HCT116 (cell line): ENCODE data around the gene ESRRB. TPM values are rescaled to one million over a fixed set of nuclear protein-coding genes. Genes with fewer than 3 reads are reported as not detected.

ENCODE experiments used
- ATAC-seq: fragments of 200-7000 bp; cut with Tn5 transposase; 2 replicates; pipeline ENCODE4 v1.9.1; 2020; ENCODE audit warnings: mild to moderate bottlenecking, moderate library complexity
- BruUV-seq: library from RNA; stranded (reverse); fragments of 400-500 nt; replicated peaks from 2 replicates; lab custom pipeline; 2021; lab: Mats Ljungman, UMichigan
- CTCF ChIA-PET: fragments of 300-600 bp; sonication (Branson Sonifier 250); formaldehyde crosslinking; loops from one replicate; lab custom pipeline; 2021; ENCODE audit warnings: antibody characterized with exemption; lab: Charles Lee
- POLR2A ChIA-PET: fragments of 300-600, 350-600 bp; sonication (Branson Sonifier 250); formaldehyde crosslinking; loops from one replicate; lab custom pipeline; 2021; ENCODE audit warnings: antibody characterized with exemption; lab: Charles Lee
- RAD21 ChIA-PET, 2 experiments: fragments of 300-600 bp; sonication (Branson Sonifier 250); formaldehyde crosslinking; loops; one replicate each; lab custom pipeline; 2023; ENCODE audit warnings: low total read pairs in 2 of 2; ENCODE audit not compliant: uncharacterized antibody in 2 of 2, unreplicated experiment in 2 of 2, low non-redundant PET in 1 of 2; lab: Charles Lee
- DNase-seq: peaks from one replicate; pipeline ENCODE4 v3.0.0-alpha.2; 2010; ENCODE audit warnings: low read depth, low spot score
- H2AFZ ChIP-seq: fragments of 200-600 bp; shearing (Covaris generic), sonication (generic); 2 replicates; pipeline ENCODE4 v1.6.1; 2017; ENCODE audit warnings: low read depth, mixed run types, mixed read lengths, antibody characterized with exemption, low read length; ENCODE audit not compliant: poor library complexity, severe bottlenecking
- H3K27ac ChIP-seq: 2 replicates; pipeline ENCODE4 v1.5.1; 2012; ENCODE audit warnings: low read depth, low read length
- H3K27me3 ChIP-seq: fragments of 200-600 bp; sonication (generic); 2 replicates; pipeline ENCODE4 v1.6.1; 2016; ENCODE audit warnings: mixed run types, low read length, mixed read lengths; ENCODE audit not compliant: insufficient read depth
- H3K36me3 ChIP-seq, 2 experiments: fragments of 200-500 bp in 1 of 2; fragments of 200-600 bp in 1 of 2; sonication (Bioruptor generic) in 1 of 2; sonication (generic) in 1 of 2; 2 replicates each; pipeline versions ENCODE4 v1.5.1 to v1.6.1; 2014 to 2016; ENCODE audit warnings: low read length in 2 of 2, inconsistent platforms in 1 of 2, mixed read lengths in 1 of 2, mixed run types in 1 of 2; ENCODE audit not compliant: insufficient read depth in 2 of 2, control insufficient read depth in 1 of 2
- H3K4me1 ChIP-seq, 2 experiments: fragments of 200-600 bp in 1 of 2; sonication (generic) in 1 of 2; 2 replicates each; pipeline versions ENCODE4 v1.5.1 to v1.6.1; 2012 to 2017; ENCODE audit warnings: low read length in 2 of 2, inconsistent platforms in 1 of 2, mild to moderate bottlenecking in 1 of 2, mixed read lengths in 1 of 2, mixed run types in 1 of 2, moderate library complexity in 1 of 2; ENCODE audit not compliant: insufficient read depth in 2 of 2, control insufficient read depth in 1 of 2
- H3K4me2 ChIP-seq: fragments of 200-600 bp; sonication (generic); 2 replicates; pipeline ENCODE4 v1.6.1; 2017; ENCODE audit warnings: mixed run types, low read length, mixed read lengths
- H3K4me3 ChIP-seq, 2 experiments: fragments of 200-600 bp in 1 of 2; sonication (generic) in 1 of 2; replicated peaks in 1 of 2; 2 replicates each; pipeline ENCODE4 v1.5.1; 2011 to 2016; ENCODE audit warnings: low read length in 2 of 2, control low read depth in 1 of 2, low read depth in 1 of 2, mild to moderate bottlenecking in 1 of 2, mixed read lengths in 1 of 2, mixed run types in 1 of 2
- H3K79me2 ChIP-seq: fragments of 200-600 bp; sonication (generic); 2 replicates; pipeline ENCODE4 v1.6.1; 2017; ENCODE audit warnings: mild to moderate bottlenecking, mixed run types, low read length, moderate library complexity, mixed read lengths; ENCODE audit not compliant: insufficient read depth
- H3K9ac ChIP-seq: fragments of 200-600 bp; sonication (generic); 2 replicates; pipeline ENCODE4 v1.6.1; 2016; ENCODE audit warnings: low read length, mixed read lengths
- H3K9me2 ChIP-seq: fragments of 200-600 bp; sonication (generic), shearing (Covaris generic); 2 replicates; pipeline ENCODE4 v1.6.1; 2017; ENCODE audit warnings: mixed run types, mild to moderate bottlenecking, moderate library complexity; ENCODE audit not compliant: insufficient read depth
- H3K9me3 ChIP-seq, 2 experiments: fragments of 200-500 bp in 1 of 2; fragments of 200-600 bp in 1 of 2; sonication (Bioruptor generic) in 1 of 2; sonication (generic) in 1 of 2; 2 replicates each; pipeline ENCODE4 v1.6.1; 2014 to 2017; ENCODE audit warnings: low read length in 2 of 2, mixed read lengths in 2 of 2, inconsistent platforms in 1 of 2, low read depth in 1 of 2, mild to moderate bottlenecking in 1 of 2, mixed run types in 1 of 2, moderate library complexity in 1 of 2; ENCODE audit not compliant: control insufficient read depth in 1 of 2, insufficient read depth in 1 of 2
- H4K20me1 ChIP-seq: fragments of 200-600 bp; sonication (generic), shearing (Covaris generic); 2 replicates; pipeline ENCODE4 v1.6.1; 2017; ENCODE audit warnings: mixed run types, mild to moderate bottlenecking, moderate library complexity; ENCODE audit not compliant: insufficient read depth
- CEBPB ChIP-seq: IDR thresholded peaks from 2 replicates; pipeline ENCODE4 v1.6.1; 2012; ENCODE audit warnings: low read depth
- EGR1 ChIP-seq: IDR thresholded peaks from 2 replicates; pipeline ENCODE4 v1.6.1; 2012; ENCODE audit warnings: low read depth
- EZH2phosphoT487 ChIP-seq: fragments of 200-600 bp; IDR thresholded peaks from 2 replicates; pipeline ENCODE4 v1.6.1; 2018; ENCODE audit warnings: antibody characterized with exemption, borderline replicate concordance
- FOSL1 ChIP-seq: IDR thresholded peaks from 2 replicates; pipeline ENCODE4 v1.6.1; 2012; ENCODE audit warnings: low read depth
- JUND ChIP-seq: IDR thresholded peaks from 2 replicates; pipeline ENCODE4 v1.6.1; 2012
- POLR2A ChIP-seq: IDR thresholded peaks from 2 replicates; pipeline ENCODE4 v1.7.0; 2011; ENCODE audit warnings: borderline replicate concordance; ENCODE audit not compliant: insufficient read depth, insufficient read length; ENCODE audit errors: extremely low read depth
- SIN3A ChIP-seq: IDR thresholded peaks from 2 replicates; pipeline ENCODE4 v1.6.1; 2012; ENCODE audit warnings: low read depth
- SP1 ChIP-seq: IDR thresholded peaks from 2 replicates; pipeline ENCODE4 v1.6.1; 2012; ENCODE audit warnings: low read depth
- SRF ChIP-seq: IDR thresholded peaks from 2 replicates; pipeline ENCODE4 v1.6.1; 2012; ENCODE audit warnings: low read depth
- intact Hi-C: fragments of 100-400 bp; cut with micrococcal nuclease; formaldehyde crosslinking; loops from 2 replicates; pipeline ENCODE4 v1.10.0; 2022
- total RNA-seq: library from RNA; stranded (reverse); gene quantifications from one replicate; pipeline ENCODE4 v1.2.1, GENCODE V29; 2021; ENCODE audit not compliant: unreplicated experiment
- TF ChIP-seq, protein P1 (sequence below): IDR thresholded peaks from 2 replicates; pipeline ENCODE4 v1.6.1; 2012
- TF ChIP-seq, protein P2 (sequence below): IDR thresholded peaks from 2 replicates; pipeline ENCODE4 v1.6.1; 2012; ENCODE audit warnings: low read depth

The ESRRB gene
- total RNA-seq, 1 experiment from 2014 or later: 1.9 TPM

DNA sequence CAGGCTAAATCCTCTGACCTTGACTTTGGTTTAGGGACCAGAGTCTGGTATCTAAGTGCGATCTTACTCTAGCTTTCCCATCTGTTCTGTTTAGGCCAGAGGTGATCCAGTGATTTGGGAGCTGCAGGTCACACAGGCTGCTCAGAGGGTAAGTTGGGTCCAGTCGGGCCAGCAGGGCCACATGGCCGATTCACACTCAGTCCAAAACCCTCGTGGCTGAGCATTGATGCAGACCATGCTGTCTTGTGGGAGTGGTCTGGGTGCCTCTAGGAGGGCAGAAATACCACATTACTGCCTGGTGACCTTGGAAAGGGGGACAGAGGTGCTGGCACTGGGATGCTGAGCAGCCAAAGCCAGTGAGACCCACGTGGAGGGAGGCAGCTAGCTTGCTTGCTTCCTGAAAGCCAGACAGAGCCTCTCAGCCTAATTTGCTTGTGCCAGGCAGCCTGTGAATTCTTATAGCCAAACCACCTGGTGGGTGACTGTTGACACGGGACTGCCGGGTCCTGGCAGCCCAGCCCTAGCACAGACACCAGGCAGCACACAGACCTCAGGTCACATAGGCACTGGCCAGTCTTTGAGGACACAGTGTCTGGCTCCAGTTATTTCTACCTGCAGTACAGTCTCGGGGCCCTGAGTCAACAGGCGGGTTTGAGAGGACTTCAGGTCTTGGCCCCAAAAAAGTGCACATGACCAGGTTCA, 31.7 kb downstream of the ESRRB start:
- H2AFZ ChIP-seq: no peak overlapping the region
- RAD21 ChIA-PET: no interaction called here
- H3K4me1 ChIP-seq: peaks cover 0 to 4% of the 10 kb centered on the region in 2 experiments; a peak in 2 of 4 replicates
- H3K4me3 ChIP-seq: no peak overlapping the region
- H3K4me2 ChIP-seq: no peak overlapping the region
- intact Hi-C loops: no loop called here
- no peaks in the 10 kb centered on the region for H3K9me3 ChIP-seq
- H3K36me3 ChIP-seq: no peaks in the 10 kb centered on the region
- no peaks in the 10 kb centered on the region for H3K9me2 ChIP-seq
- DNase-seq (no peak), ATAC-seq (no peak)
- no TSS peak for BruUV-seq
- CTCF ChIA-PET: no interaction called here
- POLR2A ChIA-PET: no interaction called here
- H3K79me2 ChIP-seq: no peaks in the 10 kb centered on the region
- 0 out of 2 replicates have a peak, but pooled peaks cover 2% of the 10 kb centered on the region for H3K27me3 ChIP-seq
- no peak overlapping the region for H3K9ac ChIP-seq
- TF ChIP-seq SRF: no peak
- TF ChIP-seq JUND: no peak
- TF ChIP-seq SP1: no peak
- no peak for TF ChIP-seq EZH2phosphoT487
- no peak for TF ChIP-seq EGR1
- no peak for TF ChIP-seq CEBPB
- TF ChIP-seq, protein P1, sequence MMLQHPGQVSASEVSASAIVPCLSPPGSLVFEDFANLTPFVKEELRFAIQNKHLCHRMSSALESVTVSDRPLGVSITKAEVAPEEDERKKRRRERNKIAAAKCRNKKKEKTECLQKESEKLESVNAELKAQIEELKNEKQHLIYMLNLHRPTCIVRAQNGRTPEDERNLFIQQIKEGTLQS: no peak
- TF ChIP-seq SIN3A: no peak
- TF ChIP-seq FOSL1: no peak
- TF ChIP-seq POLR2A: no peak
- TF ChIP-seq, protein P2, sequence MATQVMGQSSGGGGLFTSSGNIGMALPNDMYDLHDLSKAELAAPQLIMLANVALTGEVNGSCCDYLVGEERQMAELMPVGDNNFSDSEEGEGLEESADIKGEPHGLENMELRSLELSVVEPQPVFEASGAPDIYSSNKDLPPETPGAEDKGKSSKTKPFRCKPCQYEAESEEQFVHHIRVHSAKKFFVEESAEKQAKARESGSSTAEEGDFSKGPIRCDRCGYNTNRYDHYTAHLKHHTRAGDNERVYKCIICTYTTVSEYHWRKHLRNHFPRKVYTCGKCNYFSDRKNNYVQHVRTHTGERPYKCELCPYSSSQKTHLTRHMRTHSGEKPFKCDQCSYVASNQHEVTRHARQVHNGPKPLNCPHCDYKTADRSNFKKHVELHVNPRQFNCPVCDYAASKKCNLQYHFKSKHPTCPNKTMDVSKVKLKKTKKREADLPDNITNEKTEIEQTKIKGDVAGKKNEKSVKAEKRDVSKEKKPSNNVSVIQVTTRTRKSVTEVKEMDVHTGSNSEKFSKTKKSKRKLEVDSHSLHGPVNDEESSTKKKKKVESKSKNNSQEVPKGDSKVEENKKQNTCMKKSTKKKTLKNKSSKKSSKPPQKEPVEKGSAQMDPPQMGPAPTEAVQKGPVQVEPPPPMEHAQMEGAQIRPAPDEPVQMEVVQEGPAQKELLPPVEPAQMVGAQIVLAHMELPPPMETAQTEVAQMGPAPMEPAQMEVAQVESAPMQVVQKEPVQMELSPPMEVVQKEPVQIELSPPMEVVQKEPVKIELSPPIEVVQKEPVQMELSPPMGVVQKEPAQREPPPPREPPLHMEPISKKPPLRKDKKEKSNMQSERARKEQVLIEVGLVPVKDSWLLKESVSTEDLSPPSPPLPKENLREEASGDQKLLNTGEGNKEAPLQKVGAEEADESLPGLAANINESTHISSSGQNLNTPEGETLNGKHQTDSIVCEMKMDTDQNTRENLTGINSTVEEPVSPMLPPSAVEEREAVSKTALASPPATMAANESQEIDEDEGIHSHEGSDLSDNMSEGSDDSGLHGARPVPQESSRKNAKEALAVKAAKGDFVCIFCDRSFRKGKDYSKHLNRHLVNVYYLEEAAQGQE: no peak
- H4K20me1 ChIP-seq: no peaks in the 10 kb centered on the region
- H3K27ac ChIP-seq: no peak overlapping the region
